ENCODE results near the gene MRPS9. TPM values are rescaled to one million over a fixed set of nuclear protein-coding genes. Genes with fewer than 3 reads are reported as not detected.

MRPS9 gene
- total RNA-seq, 1 donor from 2014 or later, result 18.7 TPM

GRCh38 chr2:105127289-105127915 is 89.5 kb downstream of the MRPS9 start:
- Histone ChIP-seq H3K4me3 (no peak overlapping the region), H3K27ac (no peak overlapping the region), H3K36me3 (no peaks in the 10 kb centered on the region), H3K27me3 (no peaks in the 10 kb centered on the region), H3K9me3 (no peaks in the 10 kb centered on the region), H3K4me1 (no peaks in the 10 kb centered on the region)
- DNase-seq (ENCODE audit: low spot score in 2 of 2), result no peak
- TF ChIP-seq, protein P1, sequence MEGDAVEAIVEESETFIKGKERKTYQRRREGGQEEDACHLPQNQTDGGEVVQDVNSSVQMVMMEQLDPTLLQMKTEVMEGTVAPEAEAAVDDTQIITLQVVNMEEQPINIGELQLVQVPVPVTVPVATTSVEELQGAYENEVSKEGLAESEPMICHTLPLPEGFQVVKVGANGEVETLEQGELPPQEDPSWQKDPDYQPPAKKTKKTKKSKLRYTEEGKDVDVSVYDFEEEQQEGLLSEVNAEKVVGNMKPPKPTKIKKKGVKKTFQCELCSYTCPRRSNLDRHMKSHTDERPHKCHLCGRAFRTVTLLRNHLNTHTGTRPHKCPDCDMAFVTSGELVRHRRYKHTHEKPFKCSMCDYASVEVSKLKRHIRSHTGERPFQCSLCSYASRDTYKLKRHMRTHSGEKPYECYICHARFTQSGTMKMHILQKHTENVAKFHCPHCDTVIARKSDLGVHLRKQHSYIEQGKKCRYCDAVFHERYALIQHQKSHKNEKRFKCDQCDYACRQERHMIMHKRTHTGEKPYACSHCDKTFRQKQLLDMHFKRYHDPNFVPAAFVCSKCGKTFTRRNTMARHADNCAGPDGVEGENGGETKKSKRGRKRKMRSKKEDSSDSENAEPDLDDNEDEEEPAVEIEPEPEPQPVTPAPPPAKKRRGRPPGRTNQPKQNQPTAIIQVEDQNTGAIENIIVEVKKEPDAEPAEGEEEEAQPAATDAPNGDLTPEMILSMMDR (IDR thresholded peaks at IDR 0.05), result no peak
- intact Hi-C loops (cut with DNase I), result no loop called here

GRCh38 chr2:105129722-105130232 is 91.9 kb downstream of the MRPS9 start:
- intact Hi-C loops (cut with DNase I), result no loop called here
- Histone ChIP-seq H3K9me3 (no peaks in the 10 kb centered on the region), H3K4me1 (no peaks in the 10 kb centered on the region), H3K4me3 (no peak overlapping the region), H3K27ac (no peak overlapping the region), H3K27me3 (no peaks in the 10 kb centered on the region), H3K36me3 (no peaks in the 10 kb centered on the region)
- TF ChIP-seq, protein P1 (IDR thresholded peaks at IDR 0.05), result no peak
- DNase-seq (ENCODE audit: low spot score in 2 of 2), result no peak

- Histone ChIP-seq H3K4me1 (no peaks in the 10 kb centered on the region), H3K27ac (no peak overlapping the region), H3K36me3 (no peaks in the 10 kb centered on the region), H3K9me3 (no peaks in the 10 kb centered on the region), H3K4me3 (no peak overlapping the region), H3K27me3 (no peaks in the 10 kb centered on the region)
- intact Hi-C loops (cut with DNase I), result no loop called here
- TF ChIP-seq, protein P1 (IDR thresholded peaks at IDR 0.05), result no peak
- DNase-seq (ENCODE audit: low spot score in 2 of 2), result no peak
These were observed 92.7 kb downstream of the MRPS9 start for GRCh38 chr2:105130546-105130945.

GRCh38 chr2:105134081-105134480 is 96.2 kb downstream of the MRPS9 start:
- Histone ChIP-seq H3K36me3 (no peaks in the 10 kb centered on the region), H3K4me3 (no peak overlapping the region), H3K27ac (no peak overlapping the region), H3K4me1 (no peaks in the 10 kb centered on the region), H3K27me3 (no peaks in the 10 kb centered on the region), H3K9me3 (no peaks in the 10 kb centered on the region)
- TF ChIP-seq, protein P1 (IDR thresholded peaks at IDR 0.05), result no peak
- DNase-seq (ENCODE audit: low spot score in 2 of 2), result no peak
- intact Hi-C loops (cut with DNase I), result no loop called here

DNA sequence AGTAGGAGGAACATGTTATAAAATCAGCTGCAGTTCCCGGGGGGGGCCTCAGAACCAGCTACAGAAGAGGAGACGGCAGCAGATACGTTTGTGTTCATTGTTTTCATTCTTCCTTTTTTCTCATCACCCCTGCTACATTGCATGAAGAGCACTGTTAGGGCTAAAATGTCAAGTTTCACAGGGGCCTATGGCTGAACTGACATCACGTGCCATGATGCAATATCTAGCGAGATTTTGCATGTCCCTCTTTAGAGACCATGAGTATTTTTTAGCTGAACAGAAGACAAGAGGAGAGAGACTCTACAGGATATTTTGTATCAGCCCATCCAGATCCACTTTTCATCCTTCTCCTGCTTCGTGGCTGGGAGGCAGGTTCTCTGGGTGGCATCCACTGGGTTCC is 97.6 kb downstream of the MRPS9 start:
- TF ChIP-seq, protein P1 (IDR thresholded peaks at IDR 0.05), result no peak
- intact Hi-C loops (cut with DNase I), result no loop called here
- H3K4me1 ChIP-seq, result no peaks in the 10 kb centered on the region

More for the DNA sequence above, 97.6 kb downstream of the MRPS9 start:
- Histone ChIP-seq H3K36me3 (no peaks in the 10 kb centered on the region), H3K4me3 (no peak overlapping the region), H3K9me3 (no peaks in the 10 kb centered on the region), H3K27me3 (no peaks in the 10 kb centered on the region), H3K27ac (no peak overlapping the region)
- no peak for DNase-seq (ENCODE audit: low spot score in 2 of 2)

Measured in ascending aorta (tissue), 2 donors.